Stimulated activated CD4-positive, alpha-beta T cell treated with anti-CD3 and anti-CD28 coated beads, Interleukin-1b, Interleukin-23, amount 100 ng/mL, for 1 hour (primary cell): Measurements from ENCODE around the gene TIAM2.
"Not testable (repeated sequence)": the region's sequence is repeated elsewhere in the genome, so short reads cannot be mapped to it uniquely, and the experiment has no call there.

Experiments
- DNase-seq, 2 donors: peaks; one replicate each; pipeline ENCODE4 v3.0.0-alpha.2; 2020; ENCODE audit warnings: low read depth in 2 of 2

TIAM2 gene

DNA sequence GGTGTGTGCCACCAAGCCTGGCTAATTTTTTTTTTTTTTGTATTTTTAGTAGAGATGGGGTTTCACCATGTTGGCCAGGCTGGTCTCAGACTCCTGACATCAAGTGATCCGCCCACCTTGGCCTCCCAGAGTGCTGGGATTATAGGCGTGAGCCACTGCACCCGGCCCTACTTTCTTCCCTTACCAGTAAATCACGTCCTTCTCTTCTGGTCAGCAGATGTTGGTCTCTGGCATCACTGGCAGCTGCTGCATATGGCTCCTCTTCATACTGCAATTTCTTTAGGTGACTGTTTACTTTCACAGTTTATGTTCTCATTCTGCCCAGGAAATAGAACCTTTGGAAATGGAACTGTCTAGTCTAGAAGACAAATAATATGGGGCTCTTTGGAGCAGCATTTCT, 235.9 kb downstream of the TIAM2 start:
- not testable (repeated sequence) for DNase-seq

DNA sequence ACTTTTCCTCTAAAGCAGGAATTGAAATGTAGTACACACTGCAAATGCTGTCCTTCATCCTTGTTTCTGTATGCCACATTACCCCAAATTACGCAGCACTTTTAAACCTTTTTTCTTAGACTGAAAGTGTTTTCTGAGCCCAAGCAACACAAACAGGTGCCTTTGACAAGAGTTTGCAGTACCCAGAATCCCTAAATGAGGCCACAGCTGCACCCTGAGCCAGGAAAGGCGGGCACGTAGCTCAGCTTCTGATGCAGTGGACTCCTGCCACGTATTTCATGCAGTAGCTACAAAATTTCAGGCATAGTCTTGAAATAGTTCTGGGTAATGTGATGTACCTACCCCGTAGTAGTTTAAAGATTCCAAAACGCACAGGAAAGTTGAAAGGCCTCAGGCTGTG, 237.7 kb downstream of the TIAM2 start:
- no peak for DNase-seq

DNA sequence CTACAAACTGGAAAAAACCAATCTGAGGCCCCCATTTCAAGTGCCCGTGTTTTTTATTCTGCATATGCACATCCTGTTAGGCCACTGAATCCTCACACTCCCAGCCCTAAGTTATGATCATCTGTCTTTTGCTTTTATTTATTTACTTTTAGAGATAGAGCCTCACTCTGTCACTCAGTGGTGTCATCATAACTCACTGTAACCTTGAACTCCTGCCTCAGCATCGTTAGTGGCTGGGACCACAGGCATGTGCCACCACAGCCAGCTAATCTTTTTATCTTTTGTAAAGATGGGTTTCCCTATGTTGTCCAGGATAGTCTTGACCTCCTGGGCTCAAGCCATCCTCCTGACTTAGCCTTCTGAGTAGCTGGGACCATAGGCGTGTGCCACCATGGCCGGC, 239.1 kb downstream of the TIAM2 start:
- DNase-seq, result no peak

DNA sequence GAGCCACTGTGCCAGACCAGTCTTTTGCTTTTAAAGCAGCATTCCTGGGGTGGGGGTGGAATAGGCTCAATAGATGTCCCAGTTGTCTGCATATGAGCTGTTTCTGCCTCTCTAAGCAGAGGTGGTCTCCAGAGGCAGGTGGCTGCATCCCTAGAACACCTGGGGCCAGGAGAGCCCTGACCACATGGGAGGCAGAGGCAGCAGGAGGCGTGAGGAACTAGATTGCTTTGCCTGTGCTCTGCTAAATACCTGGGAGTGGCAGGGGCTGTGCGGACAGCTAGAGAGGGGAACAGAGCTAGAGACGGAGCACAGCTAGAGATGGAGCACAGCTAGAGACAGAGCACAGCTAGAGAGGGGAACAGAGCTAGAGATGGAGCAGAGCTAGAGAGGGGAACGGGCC, 239.6 kb downstream of the TIAM2 start:
- DNase-seq, result no peak

DNA sequence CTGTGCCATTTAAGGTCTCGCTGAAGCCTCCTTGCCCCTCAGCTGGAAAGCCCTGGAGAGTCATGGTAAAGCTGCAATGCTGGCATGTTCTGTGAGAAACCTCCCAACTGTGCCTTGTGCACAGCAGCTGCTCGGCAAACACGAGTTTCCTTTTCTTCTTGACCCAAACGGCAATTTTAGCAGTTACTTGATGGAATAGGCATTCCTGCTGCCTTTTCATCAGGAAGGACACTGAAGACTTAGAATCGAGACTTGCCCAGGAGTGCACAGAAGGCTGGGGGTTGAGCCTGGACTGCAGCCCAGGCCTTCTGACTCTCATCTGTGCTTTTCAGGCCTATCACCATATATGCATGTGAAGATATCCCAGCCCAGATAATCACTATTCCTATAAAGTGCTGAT, 240.0 kb downstream of the TIAM2 start:
- no peak for DNase-seq

DNA sequence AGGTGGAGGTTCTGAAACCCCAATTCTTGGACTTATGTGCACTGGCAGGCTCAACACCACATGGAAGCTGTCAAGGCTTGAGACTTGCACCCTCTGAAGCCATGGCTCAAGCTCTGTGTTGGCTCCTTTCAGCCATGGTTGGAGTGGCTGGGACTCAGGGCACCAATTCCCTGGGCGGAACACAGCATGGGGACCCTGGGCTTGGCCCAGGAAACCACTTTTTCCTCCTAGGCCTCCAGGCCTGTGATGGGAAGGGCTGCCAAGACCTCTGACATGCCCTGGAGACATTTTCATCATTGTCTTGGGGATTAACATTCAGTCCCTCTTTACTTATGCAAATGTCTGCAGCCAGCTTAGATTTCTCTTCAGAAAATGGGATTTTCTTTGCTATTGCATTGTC, 242.5 kb downstream of the TIAM2 start:
- no peak for DNase-seq

DNA sequence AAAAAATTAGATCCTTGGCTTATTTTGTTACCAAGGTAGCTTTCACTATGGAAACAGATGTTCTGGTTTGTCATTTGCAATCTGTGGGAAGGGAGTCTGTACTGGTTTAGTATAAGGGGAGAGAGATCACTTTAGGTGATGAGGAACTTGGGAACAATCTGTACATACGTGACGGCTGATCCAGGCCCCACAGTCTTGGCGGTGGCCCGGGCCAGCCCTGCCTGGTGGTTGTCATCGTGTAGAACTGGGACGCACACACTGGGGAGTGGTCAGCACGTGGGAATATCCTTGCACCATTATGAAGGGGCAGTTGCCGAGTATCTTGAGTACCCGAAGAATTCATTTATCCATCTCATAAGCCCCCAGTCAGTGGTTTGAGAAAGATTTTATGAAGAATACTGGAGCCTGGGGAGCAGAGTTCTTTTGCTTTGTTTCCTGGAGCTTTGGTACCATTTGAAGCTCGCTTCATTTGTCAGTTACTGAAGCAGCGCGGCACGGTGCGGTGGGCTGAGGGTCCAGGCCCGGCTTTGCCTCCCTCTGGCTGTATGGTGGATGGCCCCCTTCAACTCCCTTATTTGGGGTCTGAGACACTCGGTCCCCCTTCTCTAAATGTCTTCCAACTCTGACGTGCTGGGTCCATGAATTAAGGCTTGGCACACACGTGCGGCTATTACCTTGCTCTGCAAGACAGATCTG, 245.9 kb downstream of the TIAM2 start:
- no peak for DNase-seq

DNA sequence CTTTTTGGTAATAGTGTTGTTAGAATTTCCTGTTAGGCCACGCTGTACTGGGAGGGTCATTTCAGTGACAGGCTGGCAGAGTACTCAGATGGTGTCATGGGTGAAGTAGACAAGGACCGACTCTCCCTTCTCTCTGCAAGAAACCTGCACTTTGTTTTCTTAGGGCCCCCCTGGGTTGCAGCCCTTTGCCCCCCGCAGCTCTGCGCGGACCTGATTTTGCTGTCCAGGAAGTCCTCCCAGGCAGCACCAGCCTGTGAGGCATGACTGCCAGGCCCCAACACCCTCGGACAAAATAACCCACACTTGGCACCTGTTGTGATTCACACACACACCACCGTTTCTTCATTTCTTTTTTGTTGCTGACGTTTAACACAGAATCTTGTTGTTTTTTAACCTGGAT, 246.9 kb downstream of the TIAM2 start:
- DNase-seq, result no peak

DNA sequence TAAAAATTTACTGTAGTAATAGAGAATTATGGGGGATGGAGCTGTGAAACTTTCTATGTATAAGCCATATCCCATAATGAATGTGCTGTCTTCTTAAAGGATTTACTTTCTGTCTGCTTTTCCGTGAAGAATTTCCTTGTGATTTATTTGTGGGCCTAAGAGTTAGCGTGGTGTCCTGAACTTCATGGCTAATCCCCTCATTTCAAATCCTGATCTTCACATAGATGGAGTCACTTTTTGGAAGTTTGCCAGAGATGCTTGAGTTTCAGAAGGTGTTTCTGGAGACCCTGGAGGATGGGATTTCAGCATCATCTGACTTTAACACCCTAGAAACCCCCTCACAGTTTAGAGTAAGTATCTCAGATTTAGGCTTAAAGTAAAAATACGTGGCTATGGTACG, 249.3 kb downstream of the TIAM2 start:
- DNase-seq, result no peak

DNA sequence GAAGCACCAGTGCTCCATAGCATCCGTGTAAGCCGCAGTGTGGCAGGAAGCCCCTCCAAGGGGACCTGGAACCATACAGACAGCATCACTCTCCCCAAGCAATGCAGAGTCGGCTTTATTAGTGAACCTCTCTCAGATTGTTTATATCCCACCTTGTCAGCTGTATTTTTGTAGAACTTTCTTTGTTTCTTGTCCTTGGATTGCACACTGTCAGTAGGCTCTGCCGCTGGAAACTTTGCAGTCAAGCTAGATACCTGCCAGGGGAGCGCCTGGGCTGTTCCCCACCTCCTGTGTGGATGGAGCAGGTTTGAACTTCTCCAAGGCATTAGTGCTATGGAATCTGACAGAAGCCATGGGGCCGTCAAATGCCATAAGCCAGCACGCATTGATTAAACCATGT, 250.1 kb downstream of the TIAM2 start:
- DNase-seq, result no peak

DNA sequence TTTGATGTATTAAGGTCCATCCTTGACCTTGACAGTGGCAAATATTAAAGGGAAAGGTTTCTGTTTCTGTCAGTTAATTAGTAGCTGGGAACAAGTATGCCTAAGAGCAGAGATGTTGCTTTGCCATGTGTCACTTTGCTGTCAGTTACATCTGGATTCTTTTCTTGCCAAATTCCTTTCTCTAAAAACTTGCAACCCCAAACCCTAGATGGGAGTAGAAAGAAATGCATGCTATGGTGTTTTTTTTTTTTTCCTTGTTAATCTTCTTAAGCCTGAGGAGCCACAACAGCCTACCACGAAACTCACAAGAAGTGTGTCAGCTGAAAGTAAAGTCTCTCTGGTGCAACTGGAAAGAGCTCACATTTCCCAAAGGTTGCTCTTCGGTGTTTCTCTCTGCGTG, 250.7 kb downstream of the TIAM2 start:
- DNase-seq, result no peak

DNA sequence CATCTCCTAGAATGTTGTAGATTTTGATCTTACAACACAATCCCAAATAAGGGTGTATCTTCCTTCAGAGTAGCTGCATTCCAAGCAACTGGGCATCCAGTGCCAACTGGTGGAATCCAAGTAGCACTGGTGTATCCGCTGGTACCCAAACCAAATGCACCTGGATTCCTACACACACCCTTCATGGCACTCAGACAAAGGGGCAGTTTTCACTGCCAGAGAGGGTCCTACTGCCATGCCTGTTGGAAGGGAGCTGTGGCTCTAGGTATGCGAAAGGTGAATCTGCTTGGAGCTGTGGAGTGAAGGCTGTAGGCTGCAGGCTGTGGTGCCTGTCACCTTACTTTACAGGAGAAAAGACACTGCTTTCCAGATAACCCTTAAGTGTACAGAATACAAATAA, 251.7 kb downstream of the TIAM2 start:
- DNase-seq, result no peak

DNA sequence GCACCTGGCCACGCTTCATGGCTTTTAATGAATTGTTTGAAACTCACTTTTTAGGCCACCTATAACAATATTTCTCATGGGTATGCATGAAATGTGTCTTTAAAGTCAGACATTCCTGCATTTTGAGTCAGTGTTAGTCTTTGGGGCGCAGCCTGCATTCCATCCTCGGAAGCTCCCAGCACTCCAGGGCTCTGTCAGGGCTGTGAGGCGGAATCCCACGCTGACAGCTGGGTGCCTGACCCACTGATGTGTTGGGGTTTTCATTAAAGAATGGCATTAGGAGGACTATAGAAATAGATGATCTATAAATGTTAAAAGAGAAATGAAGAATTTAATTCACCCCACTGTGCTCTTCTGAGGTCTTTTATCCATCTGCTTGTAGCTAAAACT, 252.5 kb downstream of the TIAM2 start:
- DNase-seq, result no peak

DNA sequence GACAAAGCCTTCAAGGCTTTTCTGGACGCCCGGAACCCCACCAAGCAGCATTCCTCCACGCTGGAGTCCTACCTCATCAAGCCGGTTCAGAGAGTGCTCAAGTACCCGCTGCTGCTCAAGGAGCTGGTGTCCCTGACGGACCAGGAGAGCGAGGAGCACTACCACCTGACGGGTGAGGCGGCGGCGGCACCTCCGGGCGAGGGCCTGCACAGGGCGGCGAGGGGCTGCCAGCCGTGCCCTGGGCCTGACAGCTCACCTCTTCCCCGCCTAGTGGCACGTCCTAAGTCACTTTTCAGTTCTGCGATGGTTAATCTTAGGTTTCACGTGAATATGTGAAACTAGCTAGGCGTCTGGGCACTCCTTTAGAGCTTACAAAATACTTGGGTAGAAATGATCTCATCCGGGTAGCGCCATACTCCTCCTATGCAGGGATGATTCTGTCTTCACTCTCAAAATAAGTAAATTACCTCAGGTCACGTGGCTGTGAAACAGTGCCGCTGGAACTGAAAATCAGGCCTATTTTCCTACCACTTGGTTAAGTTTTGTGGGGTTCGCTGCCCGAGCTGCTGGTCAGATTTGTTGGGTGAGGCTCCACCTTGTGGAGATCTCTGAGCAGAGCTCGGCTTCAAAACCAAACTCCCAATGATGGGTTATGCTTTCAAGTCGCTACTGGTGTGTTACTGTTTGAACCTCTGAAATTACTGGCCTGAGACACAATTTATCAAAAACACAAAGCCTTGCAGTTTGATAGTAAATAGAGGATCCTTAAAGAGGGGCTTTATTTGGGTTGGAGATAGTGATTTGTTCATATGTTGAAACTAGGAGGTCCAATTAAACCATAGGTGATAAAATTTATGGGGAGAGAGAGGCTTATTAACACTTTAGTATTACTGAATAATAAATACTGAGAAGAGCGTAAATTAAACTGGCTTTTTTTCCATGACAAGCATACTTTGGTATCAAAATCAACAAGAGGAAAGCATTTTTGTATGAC, 253.2 kb downstream of the TIAM2 start:
- no peak for DNase-seq

DNA sequence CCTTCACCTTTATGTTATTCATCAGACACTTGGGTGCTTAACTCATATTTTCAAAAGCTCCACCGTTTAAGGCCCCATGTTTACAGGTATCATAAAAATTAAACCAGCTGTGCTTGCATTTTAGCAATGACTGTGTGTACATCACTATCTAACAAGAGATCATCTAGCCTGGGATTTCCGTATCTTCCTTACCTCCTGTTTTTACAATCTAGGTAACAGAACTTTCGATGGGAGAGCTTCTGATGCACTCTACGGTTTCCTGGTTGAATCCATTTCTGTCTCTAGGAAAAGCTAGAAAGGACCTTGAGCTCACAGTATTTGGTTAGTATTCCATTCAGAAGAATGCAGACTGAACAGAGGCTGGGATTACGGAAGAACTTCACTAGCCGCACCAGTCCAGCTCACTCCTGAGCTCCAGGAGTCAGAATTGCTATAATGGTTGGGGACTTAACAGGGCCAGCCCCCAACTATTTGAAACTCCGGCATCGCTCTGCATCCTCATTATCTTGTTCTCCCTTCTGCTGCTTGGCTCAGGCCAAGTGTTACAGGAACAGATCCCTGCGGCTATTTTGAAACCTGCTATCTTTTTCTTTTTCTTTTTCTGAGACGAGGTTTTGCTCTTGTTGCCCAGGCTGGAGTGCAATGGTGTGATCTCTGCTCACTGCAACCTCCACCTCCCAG, 255.7 kb downstream of the TIAM2 start:
- DNase-seq, result no peak

DNA sequence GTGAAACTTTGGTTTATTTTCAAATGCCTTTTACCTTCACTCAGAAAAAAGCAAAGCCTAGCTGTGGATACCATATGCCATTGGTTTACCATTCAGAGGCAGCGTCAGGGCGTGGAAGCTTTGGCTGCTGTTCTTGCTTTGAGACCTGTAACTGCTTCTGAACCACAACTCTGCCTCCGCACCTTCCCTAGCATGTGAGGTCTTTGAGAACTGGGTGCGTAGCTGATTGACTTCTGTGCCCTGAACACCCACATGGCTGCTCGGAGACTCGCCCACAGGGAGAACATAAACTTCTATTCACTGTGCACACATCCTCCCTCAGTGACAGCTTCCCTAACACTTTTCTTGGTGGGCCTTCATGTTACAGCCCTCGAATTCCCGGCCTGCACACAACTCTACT, 257.5 kb downstream of the TIAM2 start:
- DNase-seq, result no peak

DNA sequence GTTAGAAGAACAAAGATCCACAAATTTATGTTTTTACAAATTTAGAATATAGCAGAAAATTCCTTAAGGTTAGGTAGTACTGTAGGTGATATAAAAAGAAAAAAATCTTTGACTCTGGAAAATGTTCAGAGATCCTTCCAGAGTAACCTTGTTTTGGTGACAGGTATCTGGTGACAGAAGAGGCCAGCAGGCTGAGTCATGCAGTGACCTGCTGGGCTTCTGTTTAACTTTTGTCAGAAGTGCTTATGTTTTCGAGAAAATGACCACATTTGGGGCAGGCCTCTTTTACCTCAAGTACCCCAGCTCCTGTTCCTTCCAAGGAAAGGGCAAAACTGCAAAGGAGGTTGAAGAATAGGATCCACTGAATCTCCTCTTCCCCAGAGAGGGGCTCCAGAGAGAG, 258.2 kb downstream of the TIAM2 start:
- no peak for DNase-seq

DNA sequence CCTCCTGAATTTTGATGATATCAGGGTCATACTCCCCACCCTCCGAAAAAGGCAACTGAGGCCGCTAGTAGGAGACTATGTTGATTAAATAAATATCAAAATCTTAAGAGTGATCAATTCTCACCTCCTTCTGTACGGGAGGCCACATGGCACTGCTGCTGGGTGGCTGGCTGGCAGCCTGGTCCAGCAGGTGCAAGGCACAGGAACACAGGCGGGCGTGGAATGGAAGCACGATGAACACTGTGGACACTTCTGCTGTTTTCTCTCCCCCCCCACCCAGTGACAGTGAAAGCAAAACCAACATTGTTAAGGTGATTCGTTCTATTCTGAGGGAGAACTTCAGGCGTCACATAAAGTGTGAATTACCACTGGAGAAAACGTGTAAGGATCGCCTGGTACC, 259.0 kb downstream of the TIAM2 start:
- DNase-seq, result no peak

DNA sequence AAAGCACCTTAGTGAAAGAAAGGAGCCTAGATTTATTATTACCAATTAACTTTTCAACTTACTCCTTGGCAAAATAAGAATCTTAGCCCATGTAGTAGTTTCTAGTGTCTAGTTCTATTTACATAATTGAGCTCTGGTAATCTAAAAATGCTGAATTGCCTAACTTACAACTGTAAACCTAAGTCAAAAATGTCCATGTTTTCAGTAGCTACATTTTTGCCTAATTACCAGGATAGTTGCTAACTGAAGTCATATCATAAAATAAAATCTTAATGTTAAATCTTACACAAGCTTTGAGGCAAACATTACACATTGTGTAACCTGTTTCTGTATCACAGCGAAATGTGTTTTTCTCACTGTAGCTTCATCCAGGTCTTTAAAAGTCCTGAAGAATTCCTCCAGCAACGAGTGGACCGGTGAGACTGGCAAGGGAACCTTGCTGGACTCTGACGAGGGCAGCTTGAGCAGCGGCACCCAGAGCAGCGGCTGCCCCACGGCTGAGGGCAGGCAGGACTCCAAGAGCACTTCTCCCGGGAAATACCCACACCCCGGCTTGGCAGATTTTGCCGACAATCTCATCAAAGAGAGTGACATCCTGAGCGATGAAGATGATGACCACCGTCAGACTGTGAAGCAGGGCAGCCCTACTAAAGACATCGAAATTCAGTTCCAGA, 261.1 kb downstream of the TIAM2 start:
- DNase-seq, result no peak

DNA sequence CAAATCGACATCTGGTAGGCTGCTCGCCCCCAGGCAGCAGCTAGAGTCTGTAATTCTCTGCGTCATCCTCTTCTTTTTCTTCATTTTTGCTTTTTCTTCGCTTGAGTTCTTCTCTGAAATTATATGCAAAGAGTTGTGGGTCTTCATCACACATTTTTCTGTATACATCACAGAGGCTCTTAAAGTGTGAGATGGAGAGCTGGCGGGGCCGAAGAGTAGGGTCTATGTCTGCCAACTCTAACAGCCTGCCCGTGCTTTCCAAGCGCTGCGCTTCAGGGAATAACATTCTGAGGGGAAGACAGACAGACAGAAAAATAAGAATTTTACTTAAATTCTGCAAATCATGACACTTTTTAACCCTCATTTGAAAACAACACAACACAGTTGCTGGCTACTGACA, 262.7 kb downstream of the TIAM2 start:
- DNase-seq, result no peak

DNA sequence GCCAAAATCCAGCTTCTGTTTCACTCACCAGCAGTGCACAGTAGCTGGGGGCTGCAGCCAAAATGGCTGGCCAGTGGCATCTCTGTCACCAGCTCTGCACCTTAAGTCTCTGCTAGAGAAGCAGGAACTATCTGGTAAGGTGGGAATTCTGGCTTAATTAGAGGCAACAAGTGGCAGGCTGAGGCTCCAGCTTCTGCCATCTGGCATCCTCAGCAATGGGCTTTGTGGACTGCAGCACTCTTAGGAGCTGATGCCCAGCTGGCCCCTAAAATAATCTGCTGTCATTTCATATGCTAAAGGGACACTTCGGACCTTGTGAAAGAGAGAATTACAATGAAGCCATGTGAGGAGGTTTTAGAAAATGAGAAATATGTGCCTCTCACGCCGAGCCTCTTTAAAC, 264.1 kb downstream of the TIAM2 start:
- DNase-seq, result no peak

DNA sequence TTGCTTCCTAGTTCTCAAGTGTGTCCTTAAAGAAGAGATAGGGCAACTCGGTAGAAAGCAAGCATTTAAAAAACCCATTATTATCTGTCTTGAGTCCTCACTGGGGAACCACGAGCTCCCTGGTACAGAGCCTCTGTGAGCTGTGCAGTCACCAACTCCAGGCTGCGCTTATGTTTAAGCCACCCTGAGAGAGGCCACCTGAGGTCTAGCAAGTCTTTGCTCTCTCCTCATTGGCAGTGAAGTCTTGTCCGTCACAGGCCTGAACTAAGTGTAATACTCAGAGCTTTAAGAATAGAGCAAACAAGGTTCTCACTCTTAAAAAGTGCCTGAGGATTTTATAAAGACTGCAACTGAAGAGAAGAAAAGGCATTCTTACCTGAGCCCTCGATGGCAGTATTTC, 264.8 kb downstream of the TIAM2 start:
- DNase-seq, result no peak
